ENCODE results near the gene PARP12.

The PARP12 gene

DNA sequence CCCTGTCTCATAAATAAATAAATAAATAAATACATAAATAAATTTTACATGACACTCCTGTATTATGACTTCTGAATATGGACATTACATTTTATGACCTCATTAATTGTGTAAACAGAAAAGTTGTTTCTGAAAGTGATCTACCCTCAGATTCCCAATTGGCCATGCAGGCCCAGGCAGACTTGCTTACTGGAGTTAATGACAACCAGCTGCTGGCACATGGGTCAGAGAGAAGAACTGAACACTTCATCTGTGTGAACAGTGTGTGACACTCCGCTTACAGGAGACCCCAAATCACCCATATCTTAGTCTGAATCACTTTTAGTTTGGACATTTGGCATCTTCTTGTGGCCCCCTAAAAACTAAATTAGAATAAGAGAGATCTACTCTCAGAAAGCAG is 31.4 kb downstream of the PARP12 start:
- Histone ChIP-seq H3K27ac (no peak overlapping the region), H3K9me3 (no peaks in the 10 kb centered on the region), H3K4me3 (ENCODE audit: low read depth in 1 of 2, low read length in 1 of 2) (no peak overlapping the region), H3K4me1 (ENCODE audit: control insufficient read depth in 1 of 2, insufficient read depth in 1 of 2, low read depth in 1 of 2, low read length in 1 of 2) (no peaks in the 10 kb centered on the region), H3K27me3 (no peaks in the 10 kb centered on the region), H3K36me3 (peaks cover 64% of the 10 kb centered on the region)
- TF ChIP-seq, protein P1, sequence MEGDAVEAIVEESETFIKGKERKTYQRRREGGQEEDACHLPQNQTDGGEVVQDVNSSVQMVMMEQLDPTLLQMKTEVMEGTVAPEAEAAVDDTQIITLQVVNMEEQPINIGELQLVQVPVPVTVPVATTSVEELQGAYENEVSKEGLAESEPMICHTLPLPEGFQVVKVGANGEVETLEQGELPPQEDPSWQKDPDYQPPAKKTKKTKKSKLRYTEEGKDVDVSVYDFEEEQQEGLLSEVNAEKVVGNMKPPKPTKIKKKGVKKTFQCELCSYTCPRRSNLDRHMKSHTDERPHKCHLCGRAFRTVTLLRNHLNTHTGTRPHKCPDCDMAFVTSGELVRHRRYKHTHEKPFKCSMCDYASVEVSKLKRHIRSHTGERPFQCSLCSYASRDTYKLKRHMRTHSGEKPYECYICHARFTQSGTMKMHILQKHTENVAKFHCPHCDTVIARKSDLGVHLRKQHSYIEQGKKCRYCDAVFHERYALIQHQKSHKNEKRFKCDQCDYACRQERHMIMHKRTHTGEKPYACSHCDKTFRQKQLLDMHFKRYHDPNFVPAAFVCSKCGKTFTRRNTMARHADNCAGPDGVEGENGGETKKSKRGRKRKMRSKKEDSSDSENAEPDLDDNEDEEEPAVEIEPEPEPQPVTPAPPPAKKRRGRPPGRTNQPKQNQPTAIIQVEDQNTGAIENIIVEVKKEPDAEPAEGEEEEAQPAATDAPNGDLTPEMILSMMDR (IDR thresholded peaks at IDR 0.05): no peak

DNA sequence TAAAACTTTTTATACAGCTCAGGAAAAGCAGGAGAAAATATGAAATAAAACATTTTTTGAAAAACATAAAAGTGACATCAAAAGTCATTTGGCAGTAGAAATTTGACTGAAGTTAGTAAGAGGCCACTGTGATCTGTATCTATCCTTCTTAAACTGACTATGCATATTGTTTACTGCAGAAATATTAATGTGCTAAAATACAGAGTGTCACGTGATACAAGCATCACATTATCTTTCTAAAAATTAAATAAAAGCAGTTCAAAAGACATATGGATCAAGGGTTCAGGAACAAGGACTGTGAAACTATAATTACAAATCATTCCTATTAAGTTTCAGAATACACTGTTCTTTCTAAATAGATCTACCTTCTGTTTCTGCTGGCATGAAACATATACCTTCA is 33.7 kb downstream of the PARP12 start:
- peaks cover 69% of the 10 kb centered on the region for H3K36me3 ChIP-seq
- TF ChIP-seq, protein P1 (IDR thresholded peaks at IDR 0.05): no peak

DNA sequence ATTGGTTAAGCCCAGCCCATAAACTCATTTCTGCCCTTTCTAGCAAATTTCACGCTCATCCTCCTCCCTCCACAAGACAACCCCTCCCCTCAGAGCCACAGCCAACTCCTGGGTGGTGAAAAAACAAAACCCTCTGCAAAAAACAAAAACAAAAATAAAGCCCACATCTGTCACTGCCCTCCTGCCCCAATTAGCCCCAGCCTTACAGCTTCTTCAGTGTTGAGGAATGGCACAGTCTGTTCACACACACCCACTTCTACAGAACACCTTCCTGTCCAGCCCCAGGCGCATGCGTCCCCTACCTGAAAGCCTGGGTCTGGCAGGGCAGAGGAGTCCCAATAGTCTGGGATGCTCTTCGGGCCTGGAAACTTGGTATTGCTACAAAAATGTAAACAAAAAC is 34.4 kb downstream of the PARP12 start:
- Histone ChIP-seq H3K4me1 (ENCODE audit: control insufficient read depth in 1 of 2, insufficient read depth in 1 of 2, low read depth in 1 of 2, low read length in 1 of 2) (no peaks in the 10 kb centered on the region), H3K4me3 (ENCODE audit: low read depth in 1 of 2, low read length in 1 of 2) (no peak overlapping the region), H3K9me3 (no peaks in the 10 kb centered on the region), H3K27me3 (no peaks in the 10 kb centered on the region), H3K36me3 (peaks cover 69% of the 10 kb centered on the region), H3K27ac (no peak overlapping the region)
- TF ChIP-seq, protein P1 (IDR thresholded peaks at IDR 0.05): no peak

More for the DNA sequence above, 33.7 kb downstream of the PARP12 start:
- no peaks in the 10 kb centered on the region for H3K4me1 ChIP-seq (ENCODE audit: control insufficient read depth in 1 of 2, insufficient read depth in 1 of 2, low read depth in 1 of 2, low read length in 1 of 2)
- H3K27ac ChIP-seq: no peak overlapping the region
- H3K4me3 ChIP-seq (ENCODE audit: low read depth in 1 of 2, low read length in 1 of 2): no peak overlapping the region
- H3K9me3 ChIP-seq: no peaks in the 10 kb centered on the region
- no peaks in the 10 kb centered on the region for H3K27me3 ChIP-seq

DNA sequence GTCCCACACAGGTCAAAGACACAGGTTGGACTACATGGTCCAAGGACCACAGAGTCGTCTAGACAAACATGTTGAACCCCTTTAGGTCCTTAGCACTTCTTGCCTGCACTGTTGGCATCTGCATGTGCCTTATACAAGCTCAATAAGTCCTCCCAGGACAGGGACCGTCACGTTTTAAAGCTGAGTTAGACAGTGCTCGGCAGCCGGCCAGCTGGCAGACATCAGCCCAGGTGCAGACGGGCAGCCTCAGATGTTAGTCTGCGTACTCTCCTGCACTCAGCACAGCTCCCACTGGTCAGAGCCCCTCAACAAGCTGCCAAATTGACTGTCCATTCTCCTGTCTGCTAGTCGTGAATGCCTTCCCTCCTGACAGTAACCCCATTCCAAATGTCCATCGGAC is 34.9 kb downstream of the PARP12 start:
- TF ChIP-seq, protein P1 (IDR thresholded peaks at IDR 0.05): no peak
- peaks cover 69% of the 10 kb centered on the region for H3K36me3 ChIP-seq

DNA sequence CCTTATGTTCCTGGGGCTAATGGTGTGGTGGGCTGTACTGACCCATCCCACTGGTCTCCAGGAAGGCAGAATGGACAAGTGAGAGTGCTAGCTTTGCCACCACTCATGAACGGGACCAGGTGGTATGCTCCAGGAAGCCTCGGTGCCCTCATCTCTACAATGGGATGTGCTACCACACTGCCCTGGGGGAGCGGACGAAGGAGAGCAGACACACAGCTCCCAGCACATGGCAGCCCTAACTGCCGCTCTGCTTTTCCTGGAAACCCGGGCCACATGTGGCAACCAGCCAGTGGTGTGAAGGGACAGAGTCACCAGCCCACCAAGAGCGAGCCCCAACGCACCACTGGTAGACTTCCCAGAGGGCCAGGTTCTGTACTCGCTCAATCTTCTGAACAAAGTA is 35.8 kb downstream of the PARP12 start:
- no peak overlapping the region for H3K27ac ChIP-seq
- H3K4me1 ChIP-seq (ENCODE audit: control insufficient read depth in 1 of 2, insufficient read depth in 1 of 2, low read depth in 1 of 2, low read length in 1 of 2): no peaks in the 10 kb centered on the region
- peaks cover 77% of the 10 kb centered on the region for H3K36me3 ChIP-seq
- H3K27me3 ChIP-seq: no peaks in the 10 kb centered on the region
- H3K4me3 ChIP-seq (ENCODE audit: low read depth in 1 of 2, low read length in 1 of 2): no peak overlapping the region
- TF ChIP-seq, protein P1 (IDR thresholded peaks at IDR 0.05): no peak
- no peaks in the 10 kb centered on the region for H3K9me3 ChIP-seq

More for the DNA sequence above, 34.9 kb downstream of the PARP12 start:
- no peaks in the 10 kb centered on the region for H3K9me3 ChIP-seq
- H3K27me3 ChIP-seq: no peaks in the 10 kb centered on the region
- H3K4me3 ChIP-seq (ENCODE audit: low read depth in 1 of 2, low read length in 1 of 2): no peak overlapping the region
- no peak overlapping the region for H3K27ac ChIP-seq
- no peaks in the 10 kb centered on the region for H3K4me1 ChIP-seq (ENCODE audit: control insufficient read depth in 1 of 2, insufficient read depth in 1 of 2, low read depth in 1 of 2, low read length in 1 of 2)
